Occipital lobe (tissue), 2 donors: ENCODE results near the gene JAG2. TPM values are rescaled to one million over a fixed set of nuclear protein-coding genes. Genes with fewer than 3 reads are reported as not detected.

Source experiments
- DNase-seq: peaks from one replicate; lab custom pipeline; 2025; lab: John Stamatoyannopoulos, UW
- total RNA-seq: library from RNA; depleted of rRNA; stranded (reverse); fragments of >200 nt; gene quantifications from one replicate; pipeline ENCODE4 v1.2.3, GENCODE V29; 2014

The JAG2 gene
- total RNA-seq, 1 donor from 2014 or later = 31.7 TPM

DNA sequence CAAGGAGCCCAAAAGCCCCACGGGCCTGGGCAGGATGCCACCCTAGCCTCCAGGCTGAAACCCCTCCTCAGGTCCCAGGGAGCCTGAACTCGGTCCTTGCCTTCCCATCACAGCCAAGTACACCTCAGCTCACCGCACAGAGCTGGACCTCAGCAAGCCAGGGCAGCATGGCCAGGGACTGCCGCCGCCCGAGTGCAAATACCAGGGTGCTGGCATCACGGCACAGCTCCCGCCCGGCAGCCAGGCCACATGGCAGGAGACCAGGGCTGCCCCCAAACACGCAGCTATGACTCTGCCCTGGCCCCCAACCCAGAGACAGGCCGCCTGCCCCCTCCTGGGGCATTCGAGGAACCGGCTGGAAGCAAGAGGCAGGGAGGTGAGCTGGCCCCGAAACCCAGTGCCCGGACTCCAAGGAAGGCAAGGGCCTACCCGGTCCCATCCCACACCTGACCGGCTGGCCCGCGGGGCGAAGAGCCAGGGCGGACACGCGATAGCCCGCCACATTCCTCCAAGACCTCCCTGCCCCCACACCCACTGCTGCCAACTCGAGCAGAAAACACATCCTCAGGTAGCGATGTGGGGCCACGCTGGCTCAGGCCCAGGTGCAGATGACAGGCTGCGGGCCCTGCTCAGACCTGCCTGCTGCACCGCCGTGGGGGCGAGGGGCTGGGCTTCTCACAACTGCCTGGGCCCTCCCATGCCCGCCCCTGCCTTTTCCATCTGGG lies 2.7 kb downstream of the JAG2 start:
- no peak for DNase-seq

DNA sequence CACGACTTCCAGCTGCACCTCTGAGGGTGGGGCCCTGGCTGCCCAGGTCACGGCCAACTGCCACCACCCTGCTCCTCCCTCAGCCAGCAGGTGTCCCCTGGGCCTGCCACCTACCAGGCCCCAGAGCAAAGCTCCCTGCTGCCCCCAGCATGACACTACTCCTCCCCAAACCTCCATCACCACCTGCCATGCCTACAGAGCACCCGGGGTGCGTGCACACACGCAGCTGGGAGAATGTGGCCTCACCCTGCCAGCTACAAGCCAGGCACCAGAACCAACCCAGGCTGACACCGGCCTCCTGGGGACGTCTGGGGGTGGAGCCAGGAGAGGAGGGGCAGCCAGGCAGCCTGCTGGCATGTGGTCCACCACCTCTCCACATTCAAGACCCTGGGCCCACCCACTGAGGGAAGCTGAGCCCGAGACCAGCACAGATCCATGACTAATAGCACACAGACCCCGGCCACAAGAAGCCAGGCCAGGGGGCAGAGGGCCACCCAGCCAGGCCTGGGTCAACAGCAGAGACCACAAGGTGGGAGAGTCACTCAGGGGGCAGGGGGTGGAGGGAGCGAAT lies 3.4 kb downstream of the JAG2 start:
- no peak for DNase-seq

DNA sequence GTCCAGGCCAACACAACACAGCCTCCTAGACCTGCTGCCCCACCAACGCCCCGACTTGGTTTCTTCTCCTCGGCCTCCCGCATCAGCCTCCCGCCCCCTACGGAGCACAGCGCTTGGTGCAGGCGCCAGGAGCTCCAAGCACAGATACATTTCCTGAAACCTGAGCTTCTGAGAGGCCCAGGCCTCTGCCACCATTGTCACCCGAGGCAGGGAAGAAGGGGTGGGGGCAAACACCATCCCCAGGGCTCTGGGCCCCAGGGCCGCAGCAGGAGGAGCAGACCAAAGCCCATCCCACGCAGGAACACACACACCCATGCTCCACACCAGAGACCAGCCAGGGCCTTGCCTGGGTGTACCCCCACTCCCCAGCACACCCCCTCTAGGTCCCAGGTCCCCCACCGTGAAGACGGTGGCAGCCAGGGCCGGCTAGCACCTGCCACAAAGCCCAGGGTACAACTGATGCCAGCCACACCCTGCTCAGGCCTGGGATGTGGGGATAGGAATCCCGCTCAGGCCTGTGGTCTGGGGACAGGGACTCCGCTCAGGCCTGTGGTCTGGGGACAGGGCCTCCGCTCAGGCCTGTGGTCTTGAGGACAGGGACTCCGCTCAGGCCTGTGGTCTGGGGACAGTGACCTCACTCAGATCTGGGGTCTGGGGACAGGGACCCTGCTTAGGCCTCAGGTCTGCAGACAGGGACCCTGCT lies 5.4 kb downstream of the JAG2 start:
- no peak for DNase-seq

DNA sequence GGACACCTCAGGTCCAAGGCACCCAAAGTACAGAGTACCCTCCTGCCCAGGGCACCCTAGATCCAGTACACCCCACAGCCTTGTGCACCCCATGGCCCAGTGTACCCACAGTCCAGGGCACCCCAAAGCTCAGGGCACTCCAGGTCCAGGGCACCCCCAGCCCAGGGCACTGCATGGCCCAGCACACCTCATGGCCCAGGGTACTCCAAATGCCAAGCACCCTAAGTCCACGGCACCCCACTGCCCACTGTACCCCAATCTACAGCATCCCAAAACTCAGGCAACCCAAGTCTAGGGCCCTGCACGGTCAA lies 6.0 kb downstream of the JAG2 start:
- DNase-seq = no peak

DNA sequence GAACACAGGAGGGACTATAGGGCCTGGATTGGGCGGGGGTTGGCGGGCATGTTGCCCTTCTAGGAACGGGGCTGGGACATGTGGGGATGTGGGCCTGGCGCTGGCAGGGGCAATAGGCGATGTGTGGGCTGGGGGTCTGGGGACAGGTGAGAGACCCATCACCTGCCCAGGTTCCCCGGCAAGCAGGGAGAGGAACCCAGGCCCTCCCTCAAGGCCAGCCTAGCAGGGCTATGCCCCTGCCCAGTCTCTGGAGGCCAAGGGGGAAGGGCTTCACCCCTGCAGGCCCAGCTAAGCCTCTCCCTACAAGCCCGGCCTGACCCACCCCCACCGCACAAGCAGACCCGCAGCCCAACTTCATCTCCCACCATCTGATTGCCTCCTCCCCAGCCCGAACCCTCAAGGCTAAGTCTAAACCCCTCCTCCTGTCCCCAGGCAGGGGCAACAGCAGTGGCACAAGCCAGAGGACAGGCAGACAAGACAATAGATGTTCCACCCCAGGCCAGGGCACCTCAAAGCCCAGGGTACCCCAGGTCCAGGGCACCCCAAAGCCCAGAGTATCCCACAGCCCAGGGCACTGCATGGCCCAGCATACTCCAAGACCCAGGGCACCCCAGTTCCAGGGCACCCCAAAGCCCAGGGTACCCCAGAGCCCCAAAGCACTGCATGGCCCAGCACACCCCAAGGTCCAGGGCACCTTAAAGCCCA lies 6.5 kb downstream of the JAG2 start:
- no peak for DNase-seq

DNA sequence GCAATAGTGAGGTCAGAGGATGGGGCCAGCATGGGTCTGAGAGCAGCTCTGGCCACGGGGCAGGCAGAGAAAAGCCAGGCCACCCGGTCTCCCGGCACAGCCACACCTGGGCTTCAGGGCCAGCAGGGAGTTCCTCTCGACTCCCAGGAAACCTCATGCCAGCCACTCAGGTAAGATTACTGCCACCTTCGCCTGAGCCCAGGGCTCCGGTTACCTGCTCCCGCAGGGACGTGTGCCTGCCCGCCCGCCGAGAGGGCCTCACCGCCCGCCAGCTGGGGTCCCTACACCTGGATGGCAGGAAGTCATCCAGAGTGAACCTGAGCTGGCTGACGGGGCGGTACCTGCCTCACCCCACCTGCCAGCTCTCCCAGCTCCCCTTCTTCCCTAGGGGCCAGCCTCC lies 7.3 kb downstream of the JAG2 start:
- DNase-seq = no peak

DNA sequence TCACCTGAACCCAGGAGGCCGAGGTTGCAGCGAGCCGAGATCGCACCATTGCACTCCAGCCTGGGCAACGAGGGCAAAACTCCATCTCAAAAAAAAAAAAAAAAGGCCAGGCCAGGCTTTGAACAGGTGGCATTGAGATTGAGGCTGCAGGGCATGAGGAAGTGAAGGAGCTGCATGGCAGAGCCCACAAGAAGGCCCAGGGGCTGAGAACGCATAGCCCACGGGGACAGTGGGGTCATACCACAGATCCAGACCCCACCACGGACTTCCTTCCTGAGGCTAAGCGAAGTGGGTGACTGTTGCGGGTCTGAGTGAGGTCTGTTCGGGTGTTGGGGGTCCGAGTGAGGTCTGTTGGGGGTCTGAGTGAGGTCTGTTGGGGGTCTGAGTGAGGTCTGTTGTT lies 7.8 kb downstream of the JAG2 start:
- no peak for DNase-seq

DNA sequence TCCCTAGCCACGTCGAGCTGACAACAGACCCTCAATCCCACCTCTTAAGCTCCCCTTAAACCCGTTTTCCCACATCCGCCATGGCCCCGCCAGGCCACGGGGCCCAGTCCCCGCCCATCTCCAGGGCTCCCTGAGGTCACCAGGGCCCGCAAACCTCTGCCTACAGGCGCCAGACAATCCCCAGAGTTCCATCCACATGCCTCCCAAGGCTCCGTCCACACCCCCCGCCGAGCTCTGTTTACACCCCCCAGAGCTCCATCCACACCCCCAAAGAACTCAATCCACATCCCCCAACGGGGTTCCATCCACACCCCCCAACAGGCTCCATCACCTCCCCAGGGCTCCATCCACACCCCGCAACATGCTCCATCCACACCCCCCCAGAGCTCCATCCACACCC lies 9.2 kb downstream of the JAG2 start:
- DNase-seq = no peak

DNA sequence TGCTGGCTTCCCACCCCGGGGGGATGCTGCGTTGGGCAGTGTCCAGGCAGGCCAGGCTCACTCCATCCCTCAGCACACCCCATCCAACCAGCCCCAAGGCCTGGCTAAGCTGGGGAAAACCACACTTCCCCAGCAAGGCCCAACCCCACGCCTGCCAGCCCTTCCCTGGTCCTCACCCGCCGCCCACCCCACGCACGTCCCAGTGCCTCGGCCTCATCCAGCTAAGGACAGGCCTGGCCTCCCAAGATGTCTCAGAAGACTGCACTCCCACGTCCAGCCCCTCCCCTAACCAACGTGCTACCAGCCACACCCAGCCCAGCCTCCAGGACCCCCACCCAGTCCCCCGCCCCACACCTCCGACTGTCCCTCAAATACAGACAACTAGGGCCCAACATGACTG lies 9.8 kb downstream of the JAG2 start:
- DNase-seq = no peak

DNA sequence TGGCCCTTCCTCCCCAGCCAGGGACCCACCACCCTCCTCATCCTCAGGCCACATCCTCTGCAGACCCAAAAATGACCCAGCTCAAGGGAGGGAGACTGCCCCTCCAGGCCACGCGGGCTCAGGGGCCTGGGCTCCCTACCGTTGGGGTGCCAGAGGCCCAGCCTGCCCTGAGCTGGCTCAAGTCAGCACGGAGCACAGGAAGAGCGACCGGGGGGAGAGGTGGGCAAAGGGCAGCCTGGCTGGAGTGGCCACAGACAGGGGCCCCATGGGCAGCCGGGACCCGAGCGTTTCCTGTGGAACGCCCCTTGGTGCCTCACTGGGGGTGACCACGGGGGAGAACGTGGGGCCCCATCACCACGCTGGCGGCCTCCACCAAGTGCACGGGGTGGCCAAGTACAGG lies 10.7 kb downstream of the JAG2 start:
- DNase-seq = no peak

DNA sequence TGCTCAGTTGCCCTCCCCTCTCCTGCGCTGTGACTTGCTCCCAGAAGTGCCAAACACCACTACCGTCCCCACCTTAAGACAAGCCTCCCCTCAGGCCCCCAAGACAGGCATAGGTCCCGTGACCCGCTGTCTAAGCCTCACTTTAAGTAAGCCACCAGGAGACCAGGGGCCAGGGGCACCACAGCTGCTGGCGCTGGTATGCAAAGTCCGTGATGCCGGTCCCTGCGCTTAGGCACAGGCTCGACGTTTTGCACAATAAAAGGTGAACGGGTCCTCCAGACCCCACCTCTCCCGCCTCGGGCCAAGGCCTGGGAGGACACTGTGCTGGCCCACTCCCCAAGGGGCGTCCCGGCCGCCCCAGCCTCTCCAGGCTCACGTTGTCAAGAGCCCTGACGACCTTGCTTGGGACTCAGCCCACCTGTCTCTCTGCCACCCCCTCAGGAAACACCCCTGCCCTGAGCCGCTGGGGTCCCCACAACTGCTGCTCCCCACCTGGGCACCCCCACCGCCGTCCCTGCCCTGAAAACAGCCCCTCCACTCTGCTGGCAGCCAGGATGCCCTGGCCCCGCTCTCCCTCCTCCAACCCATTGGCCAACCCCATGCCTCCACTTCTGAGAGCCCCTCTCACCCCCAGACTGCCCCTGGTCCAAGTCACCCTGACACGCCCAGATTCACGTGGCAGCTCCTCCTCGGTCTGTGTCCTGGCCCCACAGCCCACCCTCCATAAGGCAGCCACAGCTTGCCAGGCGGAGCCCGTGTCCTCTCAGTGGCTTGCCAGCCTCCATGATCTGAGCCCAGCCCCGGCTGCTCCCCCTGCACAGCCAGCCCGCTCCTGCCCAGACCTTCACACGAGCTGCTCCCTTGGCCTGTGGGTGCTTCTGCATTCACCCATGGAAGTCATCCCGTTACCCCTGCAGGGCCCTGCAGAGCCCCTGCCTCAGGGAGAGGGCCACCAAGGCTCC lies 11.9 kb downstream of the JAG2 start:
- DNase-seq = no peak

DNA sequence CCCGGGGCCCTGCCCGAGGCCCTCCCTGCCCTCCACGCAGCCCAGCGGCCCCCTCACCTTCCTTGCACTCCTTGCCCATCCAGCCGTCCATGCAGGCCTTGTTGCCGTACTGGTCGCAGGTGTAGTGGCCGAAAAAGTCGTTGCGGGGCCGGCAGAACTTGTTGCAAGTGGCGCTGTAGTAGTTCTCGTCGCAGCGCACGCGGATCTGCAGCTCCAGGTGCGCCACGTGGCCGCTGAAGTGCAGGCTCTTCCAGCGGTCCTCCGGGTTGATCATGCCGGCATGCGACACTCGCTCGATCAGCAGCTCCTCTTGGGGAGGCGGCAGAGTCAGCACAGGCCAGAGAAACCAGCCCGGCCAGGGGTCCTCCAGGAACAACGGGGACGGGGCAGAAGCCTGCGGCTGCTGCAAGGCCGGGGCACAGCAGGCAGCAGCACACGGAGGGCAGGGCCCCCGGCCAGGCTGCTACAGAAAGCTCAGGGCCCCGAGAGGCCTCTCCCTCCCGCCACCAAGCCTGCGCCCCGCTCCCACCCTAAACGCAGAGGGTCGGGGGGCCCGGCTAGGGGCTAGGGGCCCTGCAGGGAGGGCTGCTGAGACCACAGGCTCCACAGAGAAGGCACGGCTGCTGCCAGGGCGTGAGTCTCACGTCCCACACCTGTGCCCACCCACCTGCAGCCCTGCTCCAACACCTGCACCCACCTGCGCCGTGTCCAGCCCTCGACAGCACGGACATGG lies 12.7 kb downstream of the JAG2 start:
- DNase-seq = no peak

DNA sequence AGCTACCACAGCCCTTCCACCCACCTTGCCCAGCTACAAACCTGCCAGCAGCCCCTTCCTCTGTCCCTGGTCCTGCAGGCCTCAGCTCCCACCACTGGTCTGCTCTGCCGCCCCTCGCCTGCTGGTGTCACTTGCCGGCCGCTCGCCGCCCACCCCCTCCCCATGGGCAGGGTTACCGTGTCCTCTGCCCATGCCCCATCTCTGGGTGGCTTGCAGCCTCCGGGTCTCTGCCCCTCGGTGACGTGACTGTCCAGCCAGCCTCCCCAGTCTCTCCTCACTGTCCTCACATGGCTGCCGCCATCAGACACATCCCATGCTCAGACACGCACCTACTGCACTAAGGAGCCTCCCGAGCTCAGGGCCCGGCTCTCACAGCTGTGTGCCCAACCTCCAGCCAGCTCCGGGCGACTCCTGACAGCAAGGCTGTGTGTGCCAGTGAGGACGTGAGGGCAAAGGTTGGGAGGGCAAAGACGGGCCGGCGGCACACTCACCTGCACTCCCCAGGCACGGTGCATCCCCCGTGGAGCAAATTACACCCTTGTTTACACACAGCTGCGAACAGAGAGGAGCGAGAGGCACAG lies 13.4 kb downstream of the JAG2 start:
- DNase-seq = no peak

DNA sequence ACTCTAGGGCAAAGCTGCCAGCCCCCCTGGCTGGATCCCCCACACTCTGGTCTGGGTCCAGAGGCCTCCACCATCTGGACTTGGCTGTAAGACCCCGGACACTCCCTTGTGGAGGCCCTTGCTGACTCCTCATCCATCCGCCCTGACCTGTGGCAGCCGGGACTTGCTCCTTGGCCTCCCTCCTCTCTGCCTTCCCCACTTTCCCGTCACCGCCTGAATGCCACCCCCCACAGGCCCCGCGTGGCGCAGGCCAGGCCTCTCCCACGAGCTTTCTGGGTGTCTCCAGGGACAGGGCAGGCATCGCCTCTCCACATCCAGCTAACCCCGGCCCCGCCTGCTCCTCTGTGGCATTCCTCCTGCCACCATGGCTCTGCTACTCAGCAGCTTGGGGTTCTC lies 14.1 kb downstream of the JAG2 start:
- no peak for DNase-seq

DNA sequence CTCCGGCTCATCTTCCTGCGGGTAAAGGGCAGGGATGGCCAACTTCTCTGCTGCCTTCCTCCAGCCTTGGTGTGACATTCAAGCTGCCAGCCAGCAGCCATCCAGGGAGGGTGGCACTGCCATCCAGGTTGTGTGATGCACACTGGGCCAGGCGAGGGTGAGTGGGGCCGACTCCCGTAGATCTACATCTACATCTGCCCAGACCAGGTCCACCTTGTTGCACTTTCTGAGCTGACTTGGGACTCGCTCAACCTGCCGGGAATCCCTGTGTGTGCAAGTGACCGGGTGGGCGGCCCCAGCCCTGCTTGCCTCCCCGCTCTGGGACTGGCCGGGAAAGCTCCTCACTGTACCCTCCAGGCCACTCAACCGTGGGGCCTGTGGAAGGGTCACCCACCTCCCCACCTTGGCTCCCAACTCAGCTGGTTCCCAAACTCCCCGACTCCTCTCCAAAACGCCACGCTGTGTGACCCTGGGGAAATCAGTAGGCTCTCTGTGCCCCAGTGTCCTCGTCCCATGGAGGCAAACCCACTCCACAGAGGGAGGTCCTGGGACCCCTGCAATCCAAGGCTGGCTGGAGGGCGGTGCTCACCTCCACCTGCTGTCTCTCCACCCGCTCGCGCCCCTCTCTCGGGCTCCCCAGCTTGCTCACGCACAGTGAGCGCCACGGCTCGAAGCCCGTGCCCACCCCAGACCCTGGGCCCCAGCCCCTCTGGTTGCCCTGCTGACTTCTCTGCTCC lies 14.7 kb downstream of the JAG2 start:
- no peak for DNase-seq

DNA sequence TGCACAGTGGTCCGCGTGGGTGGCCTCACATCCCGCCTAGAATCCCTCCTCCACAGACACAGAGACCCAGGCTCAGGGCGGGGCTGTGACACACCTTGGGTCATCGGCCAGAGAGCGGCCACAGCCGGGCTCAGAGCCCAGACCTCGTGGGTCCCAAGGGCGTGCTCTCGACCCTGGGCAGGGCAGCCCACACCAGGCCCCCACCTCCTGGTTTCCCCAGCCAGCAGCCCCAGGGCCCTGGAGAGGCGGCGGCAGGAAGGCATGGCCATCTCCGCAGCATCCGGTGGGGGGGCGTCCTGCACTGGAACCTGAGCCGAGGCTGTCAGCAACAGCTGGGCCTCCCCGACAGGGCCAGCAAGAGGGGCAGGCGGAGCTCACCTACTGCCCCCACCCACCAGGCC lies 15.2 kb downstream of the JAG2 start:
- DNase-seq = no peak

DNA sequence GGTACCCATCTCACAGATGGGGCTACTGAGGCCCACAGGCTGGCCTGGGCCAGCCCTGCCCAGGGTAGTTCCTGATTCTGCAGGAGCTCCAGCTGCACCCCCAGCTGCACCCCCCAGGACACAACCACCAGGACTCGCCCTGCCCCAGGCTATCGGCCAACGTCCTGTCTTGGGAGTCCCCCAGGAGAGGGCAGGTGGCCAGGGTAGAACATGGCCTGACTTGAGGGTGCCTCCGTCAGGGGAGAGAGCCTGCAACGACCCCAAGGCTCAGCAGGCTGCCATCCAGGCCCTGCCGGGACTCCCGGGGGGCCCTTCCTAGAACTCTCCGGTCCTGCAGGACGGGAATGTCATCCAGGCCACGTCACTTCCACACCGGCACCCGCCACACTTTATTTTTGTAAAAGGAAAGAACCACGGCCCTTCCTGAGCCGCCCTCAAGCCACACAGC lies 15.8 kb downstream of the JAG2 start:
- no peak for DNase-seq

DNA sequence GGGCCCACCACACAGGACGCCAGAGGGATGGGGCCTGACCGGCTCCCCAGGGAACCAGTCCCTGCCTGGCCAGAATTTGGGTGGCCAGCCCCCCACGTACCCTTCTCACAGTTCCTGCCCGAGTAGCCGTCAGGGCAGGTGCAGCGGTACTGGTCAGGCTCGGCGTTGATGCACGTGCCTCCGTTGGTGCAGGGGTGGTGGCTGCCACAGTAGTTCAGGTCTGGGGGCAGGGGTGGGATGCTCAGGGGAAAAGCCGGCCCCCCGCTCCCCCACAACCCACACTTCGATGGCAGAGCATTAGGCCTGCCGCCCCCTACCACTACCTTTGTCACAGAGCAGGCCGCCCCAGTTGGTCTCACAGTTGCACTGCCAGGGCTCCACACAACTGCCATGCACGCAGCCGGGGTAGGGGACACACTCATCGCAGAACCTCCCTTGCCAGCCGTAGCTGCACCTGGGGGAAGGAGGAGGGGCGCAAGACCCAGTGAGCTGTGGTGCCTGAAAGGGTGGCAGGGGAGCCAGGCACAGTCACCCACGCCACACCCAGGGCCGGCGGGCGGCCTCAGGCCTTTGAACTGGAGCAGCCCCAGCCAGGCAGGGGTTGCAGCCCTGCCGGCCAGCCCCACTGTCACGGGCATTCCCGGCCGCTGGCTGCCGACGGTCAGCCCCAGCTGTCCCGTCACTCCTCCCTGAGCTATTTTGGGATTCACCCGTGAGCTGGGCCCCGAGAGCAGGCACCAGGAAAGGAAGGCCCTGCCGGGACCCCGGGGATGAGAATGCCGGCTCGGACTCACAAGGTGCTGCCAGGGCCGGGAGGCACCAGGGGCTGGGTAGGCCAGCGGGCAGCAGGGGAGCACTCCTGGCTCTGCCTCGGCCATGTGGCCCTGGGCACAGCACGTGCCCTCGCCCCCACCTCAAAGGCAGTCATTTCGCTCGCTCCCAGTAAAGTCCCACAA lies 16.5 kb downstream of the JAG2 start:
- DNase-seq = no peak
